ENCODE data around the gene ADAMTSL2.

GRCh38 chr9:133607381-133607780 lies 72.9 kb downstream of the ADAMTSL2 start:
- TF ChIP-seq, protein P1, sequence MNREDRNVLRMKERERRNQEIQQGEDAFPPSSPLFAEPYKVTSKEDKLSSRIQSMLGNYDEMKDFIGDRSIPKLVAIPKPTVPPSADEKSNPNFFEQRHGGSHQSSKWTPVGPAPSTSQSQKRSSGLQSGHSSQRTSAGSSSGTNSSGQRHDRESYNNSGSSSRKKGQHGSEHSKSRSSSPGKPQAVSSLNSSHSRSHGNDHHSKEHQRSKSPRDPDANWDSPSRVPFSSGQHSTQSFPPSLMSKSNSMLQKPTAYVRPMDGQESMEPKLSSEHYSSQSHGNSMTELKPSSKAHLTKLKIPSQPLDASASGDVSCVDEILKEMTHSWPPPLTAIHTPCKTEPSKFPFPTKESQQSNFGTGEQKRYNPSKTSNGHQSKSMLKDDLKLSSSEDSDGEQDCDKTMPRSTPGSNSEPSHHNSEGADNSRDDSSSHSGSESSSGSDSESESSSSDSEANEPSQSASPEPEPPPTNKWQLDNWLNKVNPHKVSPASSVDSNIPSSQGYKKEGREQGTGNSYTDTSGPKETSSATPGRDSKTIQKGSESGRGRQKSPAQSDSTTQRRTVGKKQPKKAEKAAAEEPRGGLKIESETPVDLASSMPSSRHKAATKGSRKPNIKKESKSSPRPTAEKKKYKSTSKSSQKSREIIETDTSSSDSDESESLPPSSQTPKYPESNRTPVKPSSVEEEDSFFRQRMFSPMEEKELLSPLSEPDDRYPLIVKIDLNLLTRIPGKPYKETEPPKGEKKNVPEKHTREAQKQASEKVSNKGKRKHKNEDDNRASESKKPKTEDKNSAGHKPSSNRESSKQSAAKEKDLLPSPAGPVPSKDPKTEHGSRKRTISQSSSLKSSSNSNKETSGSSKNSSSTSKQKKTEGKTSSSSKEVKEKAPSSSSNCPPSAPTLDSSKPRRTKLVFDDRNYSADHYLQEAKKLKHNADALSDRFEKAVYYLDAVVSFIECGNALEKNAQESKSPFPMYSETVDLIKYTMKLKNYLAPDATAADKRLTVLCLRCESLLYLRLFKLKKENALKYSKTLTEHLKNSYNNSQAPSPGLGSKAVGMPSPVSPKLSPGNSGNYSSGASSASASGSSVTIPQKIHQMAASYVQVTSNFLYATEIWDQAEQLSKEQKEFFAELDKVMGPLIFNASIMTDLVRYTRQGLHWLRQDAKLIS (CRISPR knock-in tag; IDR thresholded peaks at IDR 0.05; ENCODE audit: borderline replicate concordance): no peak
- TF ChIP-seq CTCF (IDR thresholded peaks at IDR 0.05) (no peak), TCF7 (CRISPR knock-in tag; IDR thresholded peaks at IDR 0.05; ENCODE audit: low read depth) (no peak), ZBTB43 (CRISPR knock-in tag; IDR thresholded peaks at IDR 0.05) (no peak), E2F4 (CRISPR knock-in tag; IDR thresholded peaks at IDR 0.05; ENCODE audit: borderline replicate concordance, low read depth) (no peak)
